ENCODE data around the gene COX7C.

GRCh38 chr5:86646671-86647070 lies 28.9 kb downstream of the COX7C start:
- no peak for TF ChIP-seq CTCF (conservative IDR thresholded peaks at IDR 0.05; ENCODE audit: low read depth, low read length)
- TF ChIP-seq EZH2phosphoT487 (IDR thresholded peaks at IDR 0.05; ENCODE audit: borderline replicate concordance, low read length), result no peak
- TF ChIP-seq EZH2 (IDR thresholded peaks at IDR 0.05; ENCODE audit: low read length, unreplicated experiment), result no peak

Data from PC-3 (cell line).